Nephron progenitor cell (in vitro differentiated cells): Measurements from ENCODE around the gene ASAH2.
"Not testable (repeated sequence)": the region's sequence is repeated elsewhere in the genome, so short reads cannot be mapped to it uniquely, and the experiment has no call there.

Source experiments
- DNase-seq: peaks from one replicate; pipeline ENCODE4 v3.0.0; 2021
- H3K27ac Mint-ChIP-seq: 2 replicates; pipeline ENCODE4 v1.8.0; 2021; ENCODE audit warnings: mild to moderate bottlenecking, moderate library complexity, mixed read lengths
- H3K27me3 Mint-ChIP-seq: 2 replicates; pipeline ENCODE4 v1.8.0; 2021; ENCODE audit warnings: mild to moderate bottlenecking, low read depth, mixed read lengths; ENCODE audit not compliant: poor library complexity
- H3K36me3 Mint-ChIP-seq: 2 replicates; pipeline ENCODE4 v1.8.0; 2021; ENCODE audit warnings: low read depth, mixed read lengths
- H3K4me1 Mint-ChIP-seq: 2 replicates; pipeline ENCODE4 v1.8.0; 2021; ENCODE audit warnings: mixed read lengths
- H3K4me3 Mint-ChIP-seq: 2 replicates; pipeline ENCODE4 v1.8.0; 2021; ENCODE audit warnings: mild to moderate bottlenecking, moderate library complexity, mixed read lengths
- H3K9me3 Mint-ChIP-seq: 2 replicates; pipeline ENCODE4 v1.8.0; 2021; ENCODE audit warnings: mild to moderate bottlenecking, moderate library complexity, mixed read lengths
- TF ChIP-seq, protein P1 (sequence below): fragments of 200-600 bp; sonication (generic); IDR thresholded peaks from 2 replicates; pipeline ENCODE4 v1.5.0; 2021; ENCODE audit warnings: antibody characterized with exemption

ASAH2 gene

DNA sequence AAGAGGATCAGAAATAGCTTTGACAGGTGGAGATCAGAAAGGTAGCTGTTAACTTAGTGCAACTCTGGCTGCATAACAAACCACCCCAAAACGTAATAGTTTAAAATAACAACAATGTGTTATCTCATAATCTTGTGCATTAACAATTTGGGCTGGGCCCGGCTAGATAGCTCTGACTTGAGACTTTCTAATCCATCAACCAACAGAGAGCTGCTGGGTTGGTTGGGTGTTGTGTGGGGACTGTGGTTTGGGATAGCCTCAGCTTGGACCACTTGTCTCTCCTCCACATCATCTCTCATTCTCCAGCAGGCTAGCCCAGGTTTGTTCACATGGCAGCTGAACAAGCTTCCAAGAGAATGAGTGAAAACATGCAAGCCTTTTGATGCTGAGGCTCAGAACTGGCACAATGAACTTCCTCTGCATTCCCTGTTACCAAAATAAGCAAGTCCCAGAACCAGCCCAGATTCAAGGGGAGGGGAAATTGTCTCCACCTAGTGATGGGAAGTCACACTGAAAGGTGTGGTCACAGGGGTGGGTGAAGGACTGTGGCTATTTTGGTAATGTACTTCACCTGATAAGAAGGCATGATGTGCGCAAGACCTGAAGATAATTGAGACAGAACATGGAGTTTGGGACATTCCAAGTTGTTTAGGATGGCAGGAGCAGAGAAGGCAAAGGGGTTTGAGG lies 20.4 kb upstream of the ASAH2 start:
- no peaks in the 10 kb centered on the region for H3K36me3 Mint-ChIP-seq
- H3K9me3 Mint-ChIP-seq = peaks cover 5% of the 10 kb centered on the region
- TF ChIP-seq, protein P1, sequence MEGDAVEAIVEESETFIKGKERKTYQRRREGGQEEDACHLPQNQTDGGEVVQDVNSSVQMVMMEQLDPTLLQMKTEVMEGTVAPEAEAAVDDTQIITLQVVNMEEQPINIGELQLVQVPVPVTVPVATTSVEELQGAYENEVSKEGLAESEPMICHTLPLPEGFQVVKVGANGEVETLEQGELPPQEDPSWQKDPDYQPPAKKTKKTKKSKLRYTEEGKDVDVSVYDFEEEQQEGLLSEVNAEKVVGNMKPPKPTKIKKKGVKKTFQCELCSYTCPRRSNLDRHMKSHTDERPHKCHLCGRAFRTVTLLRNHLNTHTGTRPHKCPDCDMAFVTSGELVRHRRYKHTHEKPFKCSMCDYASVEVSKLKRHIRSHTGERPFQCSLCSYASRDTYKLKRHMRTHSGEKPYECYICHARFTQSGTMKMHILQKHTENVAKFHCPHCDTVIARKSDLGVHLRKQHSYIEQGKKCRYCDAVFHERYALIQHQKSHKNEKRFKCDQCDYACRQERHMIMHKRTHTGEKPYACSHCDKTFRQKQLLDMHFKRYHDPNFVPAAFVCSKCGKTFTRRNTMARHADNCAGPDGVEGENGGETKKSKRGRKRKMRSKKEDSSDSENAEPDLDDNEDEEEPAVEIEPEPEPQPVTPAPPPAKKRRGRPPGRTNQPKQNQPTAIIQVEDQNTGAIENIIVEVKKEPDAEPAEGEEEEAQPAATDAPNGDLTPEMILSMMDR = no peak
- no peaks in the 10 kb centered on the region for H3K4me1 Mint-ChIP-seq
- H3K27me3 Mint-ChIP-seq = peaks cover 18% of the 10 kb centered on the region
- DNase-seq = no peak
- no peak overlapping the region for H3K27ac Mint-ChIP-seq
- no peak overlapping the region for H3K4me3 Mint-ChIP-seq

- not testable (repeated sequence) for H3K27ac Mint-ChIP-seq, H3K4me3 Mint-ChIP-seq, DNase-seq, H3K4me1 Mint-ChIP-seq, H3K36me3 Mint-ChIP-seq
- Mint-ChIP-seq H3K9me3 (peaks cover 13% of the 10 kb centered on the region), H3K27me3 (peaks cover 21% of the 10 kb centered on the region)
Observed at GRCh38 chr10:50267877-50268276, 16.6 kb upstream of the ASAH2 start.

- not testable (repeated sequence) for DNase-seq, H3K4me1 Mint-ChIP-seq, H3K36me3 Mint-ChIP-seq, H3K27ac Mint-ChIP-seq, H3K4me3 Mint-ChIP-seq
- peaks cover 12% of the 10 kb centered on the region for H3K27me3 Mint-ChIP-seq
- H3K9me3 Mint-ChIP-seq = peaks cover 22% of the 10 kb centered on the region
Observed at GRCh38 chr10:50262625-50263024, 11.3 kb upstream of the ASAH2 start.

GRCh38 chr10:50260791-50261281 lies 9.5 kb upstream of the ASAH2 start:
- Mint-ChIP-seq H3K27ac (no peak overlapping the region), H3K4me1 (no peaks in the 10 kb centered on the region), H3K36me3 (no peaks in the 10 kb centered on the region), H3K27me3 (peaks cover 8% of the 10 kb centered on the region), H3K9me3 (peaks cover 22% of the 10 kb centered on the region), H3K4me3 (no peak overlapping the region)
- TF ChIP-seq, protein P1 = no peak
- no peak for DNase-seq

DNA sequence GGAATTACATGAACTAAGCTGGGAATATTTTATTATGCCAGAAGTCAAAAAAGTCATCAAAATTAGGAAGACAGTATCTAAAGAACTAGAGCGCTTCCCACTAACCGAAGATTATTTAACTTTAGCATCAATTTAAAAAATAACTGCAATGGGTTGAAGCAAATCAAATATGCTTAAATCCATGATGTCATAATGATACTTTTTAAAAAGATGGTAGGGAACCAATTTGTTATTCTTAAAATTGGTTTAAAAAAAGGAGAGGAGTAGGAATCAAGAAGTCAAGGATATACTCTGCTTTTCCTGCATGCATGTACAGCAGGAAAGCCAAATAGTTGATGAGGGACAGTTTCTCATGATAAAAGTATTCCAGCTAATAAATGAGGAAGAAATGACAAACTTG lies 3.2 kb upstream of the ASAH2 start:
- no peaks in the 10 kb centered on the region for H3K9me3 Mint-ChIP-seq
- H3K4me1 Mint-ChIP-seq = no peaks in the 10 kb centered on the region
- H3K4me3 Mint-ChIP-seq = no peak overlapping the region
- no peak overlapping the region for H3K27ac Mint-ChIP-seq
- no peak for DNase-seq
- peaks cover 6% of the 10 kb centered on the region for H3K27me3 Mint-ChIP-seq
- TF ChIP-seq, protein P1 = no peak
- H3K36me3 Mint-ChIP-seq = no peaks in the 10 kb centered on the region

GRCh38 chr10:50250096-50250854 lies 1.0 kb downstream of the ASAH2 start:
- H3K27ac Mint-ChIP-seq = no peak overlapping the region
- no peaks in the 10 kb centered on the region for H3K36me3 Mint-ChIP-seq
- H3K9me3 Mint-ChIP-seq = no peaks in the 10 kb centered on the region
- TF ChIP-seq, protein P1 = no peak
- no peaks in the 10 kb centered on the region for H3K4me1 Mint-ChIP-seq
- DNase-seq = no peak
- no peak overlapping the region for H3K4me3 Mint-ChIP-seq
- peaks cover 13% of the 10 kb centered on the region for H3K27me3 Mint-ChIP-seq
